Stimulated activated CD4-positive, alpha-beta T cell treated with anti-CD3 and anti-CD28 coated beads, Interleukin-1b, Interleukin-23, amount 100 ng/mL, for 4 hours (primary cell): Measurements from ENCODE around the gene CHST14.
A peak's percentile ranks its signal among the peaks of the same experiment; 100 is the strongest.
"Not testable (repeated sequence)": the region's sequence is repeated elsewhere in the genome, so short reads cannot be mapped to it uniquely, and the experiment has no call there.

Experiments used
- DNase-seq, 2 donors: peaks; one replicate each; pipeline ENCODE4 v3.0.0-alpha.2; 2020; ENCODE audit warnings: low read depth in 2 of 2

CHST14 gene

GRCh38 chr15:40440743-40441564, 29.8 kb upstream of the CHST14 start, which contains the start of gene BAHD1:
TSS of gene BAHD1 (plus strand) at chr15:40440953. CDS start at chr15:40458465, 17,512 bp downstream.
- peak; percentile 93 to 95 for DNase-seq

DNA sequence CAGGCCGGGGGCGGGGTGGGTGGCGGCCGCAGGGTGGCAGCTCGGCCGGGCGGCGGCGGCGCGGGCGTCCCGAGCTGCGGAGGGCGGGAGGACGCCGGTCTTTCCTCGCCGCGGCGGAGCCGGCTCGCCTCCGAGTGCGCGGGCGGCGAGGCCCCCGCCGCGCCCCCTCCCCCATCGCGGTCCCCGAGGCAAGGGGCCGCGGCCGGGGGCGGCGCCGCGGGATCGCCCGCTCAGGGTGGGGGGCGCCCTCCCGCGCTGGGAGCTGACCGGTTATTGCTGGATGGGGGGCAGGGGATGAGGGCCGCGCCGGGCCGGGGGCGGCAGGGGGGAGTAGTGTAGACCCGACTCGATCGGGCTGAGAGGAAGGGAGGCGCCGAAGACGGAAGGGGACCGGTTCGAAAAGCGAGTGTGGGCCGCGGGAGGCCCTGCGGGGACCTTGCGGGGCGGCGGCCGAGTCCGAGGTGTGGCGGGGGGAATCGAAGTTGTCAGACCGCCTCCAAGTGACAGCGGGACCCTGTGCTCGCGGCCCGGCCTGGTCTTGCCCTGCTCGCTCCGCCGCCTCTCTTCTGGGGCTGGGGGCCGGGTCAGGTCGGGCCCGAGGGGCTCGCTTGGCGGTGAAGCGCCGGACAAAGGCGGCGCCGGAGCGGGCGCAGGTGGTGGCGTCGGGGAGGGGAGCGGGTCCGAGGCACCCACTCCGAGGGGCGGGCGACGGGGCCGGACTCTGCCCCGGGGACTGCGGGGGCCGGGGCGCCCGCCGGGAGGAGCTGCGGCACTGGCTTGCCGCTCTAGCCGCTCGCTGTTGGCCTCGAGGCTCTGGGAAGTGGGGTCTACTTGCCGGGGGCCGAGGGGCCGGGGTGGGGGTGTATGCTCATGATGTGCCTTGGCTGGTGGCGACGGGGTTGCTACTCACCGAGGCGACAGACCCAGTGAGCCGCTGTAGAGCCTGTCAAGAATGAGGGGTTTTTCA, 28.9 kb upstream of the CHST14 start:
- no peak for DNase-seq

GRCh38 chr15:40443255-40443654, 27.5 kb upstream of the CHST14 start:
- DNase-seq, result no peak

DNA sequence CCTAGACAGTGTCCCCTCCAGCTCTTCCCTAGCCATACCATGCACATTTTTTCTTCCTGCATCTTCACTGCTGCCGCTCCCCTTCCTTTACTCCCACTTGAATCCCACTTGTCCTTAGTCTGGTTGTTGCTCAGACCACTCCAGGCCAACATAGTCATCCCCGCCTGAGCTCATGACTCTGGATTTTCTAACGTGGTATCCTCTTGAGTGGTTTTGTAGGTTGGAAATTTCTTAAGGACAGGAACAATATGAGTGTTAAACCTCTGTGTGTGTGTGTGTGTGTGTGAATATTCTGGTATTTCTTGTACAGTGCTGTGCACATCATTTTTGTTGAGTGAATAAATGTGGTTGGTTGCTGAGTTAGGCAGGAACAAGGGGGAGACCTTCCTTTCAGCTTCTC, 26.9 kb upstream of the CHST14 start:
- DNase-seq, result no peak

- no peak for DNase-seq
Measured at GRCh38 chr15:40444736-40445135, 26.0 kb upstream of the CHST14 start.

DNA sequence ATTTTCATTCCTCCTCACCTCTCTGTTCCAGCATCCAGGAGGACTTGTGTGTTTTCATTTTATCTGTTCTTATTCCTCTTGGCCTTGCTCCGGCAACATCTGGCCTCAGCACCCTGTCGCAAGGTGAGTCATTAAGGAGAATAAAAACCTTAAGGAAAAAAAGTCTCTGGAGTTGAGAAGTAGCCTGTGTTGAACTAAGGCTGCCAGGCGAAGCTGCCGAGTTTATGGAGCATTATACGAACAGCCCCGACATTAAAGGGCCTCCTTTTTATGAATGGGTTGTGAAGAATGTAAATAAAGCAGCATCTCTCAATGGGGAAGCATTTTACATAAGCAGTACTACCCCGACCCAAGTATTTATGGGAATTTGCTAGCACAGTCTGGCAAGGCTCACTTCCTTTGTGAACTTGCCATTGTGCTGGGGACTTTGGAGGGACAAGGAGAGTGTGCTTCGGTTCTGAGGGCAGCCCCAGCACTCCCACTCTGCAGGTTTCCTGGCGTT, 25.3 kb upstream of the CHST14 start:
- DNase-seq, result no peak

GRCh38 chr15:40446144-40446543, 24.6 kb upstream of the CHST14 start:
- no peak for DNase-seq

GRCh38 chr15:40448354-40448753, 22.4 kb upstream of the CHST14 start:
- DNase-seq, result no peak

- DNase-seq, result no peak
Measured at GRCh38 chr15:40449275-40449674, 21.5 kb upstream of the CHST14 start.

- DNase-seq, result no peak
Measured at GRCh38 chr15:40450047-40450446, 20.7 kb upstream of the CHST14 start.

DNA sequence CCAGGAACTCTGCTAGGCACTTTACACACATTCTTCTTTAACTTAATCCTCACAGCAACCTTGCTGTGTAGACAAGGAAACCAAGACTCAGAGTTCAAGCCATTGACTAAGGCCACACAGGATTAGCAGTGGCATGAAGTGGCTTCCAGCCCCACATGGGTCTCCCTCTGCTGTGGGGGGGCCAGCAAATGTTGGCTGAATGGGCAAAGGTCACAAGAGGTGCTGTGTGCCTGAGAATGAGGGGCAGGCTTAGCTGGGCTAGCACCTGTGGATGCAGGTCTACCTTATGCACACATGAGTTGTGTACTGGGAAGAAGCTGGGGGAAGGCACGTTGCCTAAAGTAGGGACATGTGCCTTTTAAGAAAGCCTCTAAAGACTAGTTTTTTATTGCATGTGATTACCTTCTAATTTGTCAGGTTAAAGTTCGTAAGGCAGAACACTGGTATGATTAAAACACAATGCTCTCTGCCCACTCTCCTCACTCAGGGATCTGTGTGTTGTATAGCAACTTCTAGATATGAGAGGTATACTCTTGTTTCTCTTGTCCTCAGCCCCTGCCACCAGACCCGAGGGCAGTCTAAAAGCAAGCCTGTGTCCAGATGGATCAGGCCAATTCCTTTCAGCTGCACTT, 19.1 kb upstream of the CHST14 start:
- DNase-seq, result no peak

GRCh38 chr15:40452296-40453090, 18.3 kb upstream of the CHST14 start:
- DNase-seq, result no peak

DNA sequence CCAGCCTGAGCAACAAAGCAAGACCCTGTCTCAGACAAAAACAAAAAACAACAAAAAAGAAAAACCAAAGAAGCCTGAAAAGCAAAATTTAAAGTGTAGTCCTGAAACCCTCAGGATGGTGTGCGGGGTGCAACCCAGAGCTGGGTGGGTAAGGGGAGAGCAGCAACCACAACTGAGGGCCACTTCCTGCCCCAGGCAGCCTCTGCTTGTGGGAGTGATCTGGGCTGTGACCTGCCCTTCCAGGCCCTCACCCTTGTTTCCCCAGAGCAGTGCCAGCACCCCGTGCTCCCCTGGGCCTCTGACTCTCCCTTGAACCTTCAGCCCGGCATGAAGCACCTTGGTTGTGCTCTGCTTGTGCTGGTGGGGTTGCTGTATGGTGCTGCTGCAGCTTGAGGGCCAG, 16.8 kb upstream of the CHST14 start:
- DNase-seq, result not testable (repeated sequence)

GRCh38 chr15:40454904-40455391, 15.8 kb upstream of the CHST14 start:
- no peak for DNase-seq

- DNase-seq, result no peak
Measured at GRCh38 chr15:40456299-40456712, 14.5 kb upstream of the CHST14 start.

- no peak for DNase-seq
Measured at GRCh38 chr15:40456738-40457137, 14.0 kb upstream of the CHST14 start.

DNA sequence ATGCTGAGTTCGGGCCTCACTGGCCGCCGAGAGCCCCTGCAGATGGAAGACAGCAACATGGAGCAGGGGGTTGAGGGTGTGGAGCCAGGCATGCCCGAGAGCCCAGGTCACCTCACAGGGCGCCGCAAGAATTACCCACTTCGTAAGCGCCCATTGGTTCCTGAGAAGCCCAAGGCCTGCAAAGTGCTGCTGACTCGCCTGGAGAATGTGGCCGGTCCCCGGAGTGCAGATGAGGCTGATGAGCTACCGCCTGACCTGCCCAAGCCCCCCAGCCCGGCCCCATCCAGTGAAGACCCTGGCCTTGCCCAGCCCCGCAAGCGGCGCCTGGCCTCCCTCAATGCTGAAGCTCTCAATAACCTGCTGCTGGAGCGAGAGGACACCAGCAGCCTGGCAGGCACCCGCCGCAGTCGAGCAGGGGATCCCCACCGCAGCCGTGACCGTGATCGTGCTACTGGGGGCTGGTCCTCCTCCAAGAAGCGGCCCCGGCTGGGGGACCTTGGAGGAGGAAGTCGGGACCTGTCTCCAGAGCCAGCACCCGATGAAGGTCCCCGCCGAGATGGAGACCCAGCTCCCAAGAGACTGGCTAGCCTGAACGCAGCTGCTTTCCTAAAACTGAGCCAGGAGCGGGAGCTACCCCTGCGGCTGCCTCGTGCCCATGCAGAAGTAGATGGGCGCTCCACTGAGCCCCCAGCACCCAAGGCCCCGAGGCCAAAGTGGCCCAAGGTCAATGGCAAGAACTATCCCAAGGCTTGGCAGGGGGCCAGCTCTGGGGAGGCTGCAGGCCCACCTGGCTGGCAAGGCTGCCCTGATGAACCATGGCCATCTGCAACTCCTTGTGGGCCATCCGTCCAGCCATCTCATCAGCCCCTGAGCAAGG, 12.1 kb upstream of the CHST14 start:
- DNase-seq, result no peak

GRCh38 chr15:40459391-40460015, 11.3 kb upstream of the CHST14 start:
- DNase-seq, result no peak

DNA sequence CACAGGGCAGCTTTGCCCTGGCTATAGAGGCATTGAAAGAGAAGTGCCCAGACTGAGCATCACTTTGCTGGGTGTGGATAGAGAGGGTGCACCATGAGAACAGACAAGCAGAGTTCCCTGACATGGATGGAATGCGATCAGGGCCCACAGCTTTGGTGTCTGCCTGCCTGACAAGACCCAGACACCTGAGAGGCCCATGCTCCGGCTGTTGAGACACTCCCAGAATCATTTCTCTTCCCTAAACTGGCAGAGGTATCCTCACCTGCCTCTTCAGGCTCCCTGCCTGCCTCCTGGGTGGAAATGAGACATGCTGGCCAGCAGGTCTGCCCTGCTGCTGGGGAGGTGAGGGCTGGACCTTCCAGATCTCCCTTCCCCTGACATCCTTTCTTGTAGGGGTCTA, 10.4 kb upstream of the CHST14 start:
- DNase-seq, result no peak
